NCI-H446 (cell line): Measurements from ENCODE around the gene WDR5B.
"Not testable (repeated sequence)": the region's sequence is repeated elsewhere in the genome, so short reads cannot be mapped to it uniquely, and the experiment has no call there.

Experiments
- DNase-seq, 2 experiments: peaks; one replicate each; lab custom pipeline; 2025; lab: John Stamatoyannopoulos, UW

Gene WDR5B

DNA sequence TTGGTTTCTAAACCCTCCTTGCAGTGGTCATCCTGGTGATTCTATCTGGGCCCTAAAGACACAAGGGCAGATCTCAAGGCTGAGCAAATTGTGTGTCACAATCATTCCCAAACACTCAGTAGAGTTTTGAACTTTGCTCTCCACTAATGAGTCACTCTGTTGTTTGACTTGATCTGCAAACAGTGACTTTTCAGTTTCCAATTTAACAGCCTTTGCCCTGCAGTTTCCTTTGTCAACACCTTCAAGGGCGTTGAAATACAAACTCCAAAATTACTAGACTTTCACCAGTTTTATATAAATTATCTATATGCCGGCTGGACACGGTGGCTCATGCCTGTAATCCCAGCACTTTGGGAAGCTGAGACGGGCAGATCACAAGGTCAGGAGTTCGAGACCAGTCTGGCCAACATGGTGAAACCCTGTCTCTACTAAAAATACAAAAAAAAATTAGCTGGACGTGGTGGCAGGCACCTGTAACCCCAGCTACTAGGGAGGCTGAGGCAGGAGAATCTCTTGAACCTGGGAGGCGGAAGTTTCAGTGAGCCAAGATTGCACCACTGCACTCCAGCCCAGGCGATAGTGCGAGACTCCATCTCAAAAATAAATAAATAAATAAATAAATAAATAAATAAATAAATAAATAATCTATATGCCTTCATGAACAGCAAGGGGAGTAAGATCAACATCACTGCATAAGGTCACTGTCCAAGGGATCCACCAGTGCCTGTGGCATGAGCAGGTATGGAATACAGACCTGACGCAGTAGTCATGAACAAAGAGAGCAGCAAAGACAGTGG, 50.1 kb downstream of the WDR5B start:
- not testable (repeated sequence) for DNase-seq

DNA sequence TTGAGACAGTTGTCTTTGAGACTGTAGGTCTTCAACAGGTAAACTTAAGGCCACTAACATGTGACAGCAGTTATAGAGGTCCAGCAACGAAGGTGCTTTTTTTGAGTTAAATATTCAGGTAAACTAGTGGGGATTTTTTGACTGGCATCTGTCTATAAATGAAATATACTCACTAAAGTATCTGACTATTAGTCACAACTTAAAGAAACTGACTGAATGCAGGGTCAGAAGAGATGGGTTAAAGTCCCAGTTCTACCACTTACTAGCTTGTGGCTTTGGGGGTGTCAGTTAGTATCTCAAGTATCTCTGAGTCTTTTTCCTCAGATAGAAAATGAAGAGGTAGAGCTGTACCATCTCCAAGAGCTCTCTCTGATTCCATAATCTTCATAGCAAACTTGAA, 50.8 kb downstream of the WDR5B start:
- DNase-seq: no peak

DNA sequence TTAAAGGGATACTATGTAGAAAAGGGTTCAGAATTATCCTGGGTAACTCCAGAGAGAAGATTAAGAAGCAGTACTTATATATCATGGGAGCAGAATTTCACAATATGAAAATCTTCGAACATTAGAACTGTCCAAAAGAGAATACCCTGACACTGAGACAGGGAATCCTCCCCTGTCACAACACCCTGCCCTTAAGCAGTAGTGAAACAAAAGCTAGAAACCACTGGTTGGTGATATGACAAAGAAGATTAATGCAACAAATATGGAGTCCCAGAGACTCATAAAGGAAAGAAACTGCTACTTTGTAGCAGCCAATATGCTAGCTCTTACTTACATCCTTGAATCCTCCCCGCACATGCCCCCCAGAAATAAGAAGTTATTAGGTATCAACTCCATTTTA, 51.4 kb downstream of the WDR5B start:
- DNase-seq: no peak
